Stimulated activated CD8-positive, alpha-beta memory T cell treated with anti-CD3 and anti-CD28 coated beads, Interleukin-12 subunit alpha, Interleukin-12 subunit beta, amount 100 ng/mL, for 24 hours (primary cell): ENCODE data around the gene RASA4B.
"Not testable (repeated sequence)": the region's sequence is repeated elsewhere in the genome, so short reads cannot be mapped to it uniquely, and the experiment has no call there.

Experiments used
- DNase-seq: peaks from one replicate; pipeline ENCODE4 v3.0.0-alpha.2; 2020; ENCODE audit errors: extremely low read depth

The RASA4B gene

DNA sequence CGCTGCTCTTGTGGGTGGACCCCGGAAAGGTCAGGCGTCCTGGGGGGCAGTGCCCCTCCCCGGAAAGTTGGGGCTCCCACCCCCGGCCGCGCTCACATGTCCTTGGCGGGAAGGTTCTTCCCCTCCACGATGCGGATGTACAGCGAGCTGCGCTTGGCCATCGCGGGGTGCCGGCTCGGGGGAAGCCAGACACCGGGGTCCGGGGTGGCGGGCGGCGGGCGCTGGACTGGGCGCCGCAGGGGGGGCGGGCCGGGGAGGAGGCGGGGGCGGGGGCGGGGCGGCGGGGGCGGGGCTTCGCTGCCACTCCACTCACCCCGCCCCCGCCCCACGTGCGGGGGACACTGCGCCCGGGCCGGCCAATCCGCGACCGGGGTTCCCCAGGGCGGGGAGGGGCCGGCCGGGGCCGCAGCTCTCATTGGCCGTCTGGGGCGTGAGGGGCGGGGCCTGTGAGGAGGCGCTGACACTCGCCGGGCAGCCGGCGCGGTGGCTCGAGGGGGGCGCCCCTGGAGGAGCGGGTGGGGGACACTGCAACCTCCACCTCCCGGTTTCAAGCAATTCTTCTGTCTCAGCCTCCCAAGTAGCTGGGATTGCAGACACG lies at the start of gene RASA4B:
Gene RASA4B (minus strand): TSS at position 228 of the 598 bp plus-strand sequence. CDS start 67 bp downstream, at position 161.
- DNase-seq = not testable (repeated sequence)

GRCh38 chr7:102550808-102551422 lies 33.3 kb upstream of the RASA4B start, which contains the start of gene SPDYE2:
Gene SPDYE2, plus strand, starts transcription at chr7:102551226. Its CDS starts 2,030 bp downstream, at chr7:102553256.
- DNase-seq = not testable (repeated sequence)

DNA sequence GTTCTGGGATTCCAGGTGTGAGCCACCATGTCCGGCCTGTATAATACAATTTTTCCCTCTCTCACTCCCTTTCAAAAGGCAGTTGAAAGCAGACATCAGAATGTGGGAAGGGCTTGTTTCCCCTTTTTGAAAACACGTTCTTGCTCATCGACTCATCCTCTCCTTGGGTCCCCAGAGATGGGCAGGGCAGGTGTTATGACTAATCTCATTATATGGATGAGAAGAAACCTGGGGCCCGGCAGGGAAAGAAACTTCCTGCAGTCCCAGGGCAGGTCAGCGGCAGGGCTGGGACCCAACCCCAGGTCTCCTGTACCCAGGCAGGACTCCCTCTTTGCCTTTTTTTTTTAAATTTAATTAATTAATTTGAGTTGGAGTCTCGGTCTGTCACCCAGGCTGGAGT lies 28.8 kb upstream of the RASA4B start:
- DNase-seq = not testable (repeated sequence)

DNA sequence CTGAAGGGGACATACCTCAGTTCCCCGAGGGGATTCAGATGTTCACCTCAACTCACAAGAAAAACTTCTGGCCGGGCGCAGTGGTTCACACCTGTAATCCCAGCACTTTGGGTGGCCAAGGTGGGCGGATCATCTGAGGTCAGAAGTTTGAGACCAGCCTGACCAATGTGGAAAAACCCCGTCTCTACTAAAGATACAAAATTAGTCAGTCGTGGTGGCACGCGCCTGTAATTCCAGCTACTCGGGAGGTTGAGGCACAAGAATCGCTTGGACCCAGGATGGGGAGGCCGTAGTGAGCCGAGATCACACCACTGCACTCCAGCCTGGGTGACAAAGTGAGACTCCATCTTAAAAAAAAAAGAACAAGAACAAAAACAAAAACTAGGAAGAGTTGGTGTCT lies 27.7 kb upstream of the RASA4B start:
- not testable (repeated sequence) for DNase-seq

- DNase-seq = not testable (repeated sequence)
These were observed 26.8 kb upstream of the RASA4B start for GRCh38 chr7:102544372-102544771.

DNA sequence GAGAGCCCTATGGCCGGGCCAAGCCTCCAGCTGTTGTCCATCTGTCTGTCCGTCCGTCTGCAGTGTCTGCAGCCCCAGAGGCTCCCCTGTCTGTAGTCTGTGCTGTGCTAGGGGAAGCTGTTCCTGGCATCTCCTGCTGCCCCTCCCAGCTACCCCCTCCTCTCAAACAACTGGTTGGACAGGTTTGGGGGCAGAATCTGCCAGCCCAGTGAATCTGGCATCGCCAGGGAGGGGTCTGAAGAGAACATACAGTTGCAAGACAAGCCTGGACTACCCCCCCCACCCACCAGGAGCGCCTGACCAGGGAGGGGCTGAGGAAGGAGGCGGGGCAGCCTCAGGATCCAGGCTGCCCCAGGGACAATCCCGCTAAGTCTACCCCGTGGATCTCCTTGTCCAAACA lies 26.0 kb upstream of the RASA4B start, which contains the start of gene UPK3BL2:
Gene UPK3BL2 (minus strand): TSS at position 101 of the 400 bp plus-strand sequence. CDS start 60 bp downstream, at position 41.
- not testable (repeated sequence) for DNase-seq

GRCh38 chr7:102542771-102543170 lies 25.2 kb upstream of the RASA4B start:
- DNase-seq = not testable (repeated sequence)

DNA sequence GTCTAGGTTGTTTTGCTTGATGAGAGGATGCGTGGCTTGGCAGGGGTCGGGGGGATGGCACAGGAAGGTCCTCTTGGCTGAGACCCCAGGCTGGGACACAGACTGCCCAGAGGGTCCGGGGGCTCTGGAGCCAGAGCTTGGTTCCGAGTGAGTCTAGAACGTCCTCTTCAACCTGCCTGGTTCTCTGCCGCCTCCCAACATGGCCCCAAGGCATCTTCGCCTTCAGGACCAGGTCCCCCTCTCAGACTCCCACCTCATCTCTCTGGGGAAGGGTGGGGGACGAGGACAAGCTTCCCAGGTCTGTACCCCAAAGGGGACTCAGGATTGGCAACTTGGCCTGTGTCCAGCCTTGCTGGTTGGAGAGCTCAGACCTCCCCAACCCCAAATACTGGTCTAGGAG lies 24.5 kb upstream of the RASA4B start:
- DNase-seq = not testable (repeated sequence)

GRCh38 chr7:102540604-102541003 lies 23.0 kb upstream of the RASA4B start:
- DNase-seq = not testable (repeated sequence)

DNA sequence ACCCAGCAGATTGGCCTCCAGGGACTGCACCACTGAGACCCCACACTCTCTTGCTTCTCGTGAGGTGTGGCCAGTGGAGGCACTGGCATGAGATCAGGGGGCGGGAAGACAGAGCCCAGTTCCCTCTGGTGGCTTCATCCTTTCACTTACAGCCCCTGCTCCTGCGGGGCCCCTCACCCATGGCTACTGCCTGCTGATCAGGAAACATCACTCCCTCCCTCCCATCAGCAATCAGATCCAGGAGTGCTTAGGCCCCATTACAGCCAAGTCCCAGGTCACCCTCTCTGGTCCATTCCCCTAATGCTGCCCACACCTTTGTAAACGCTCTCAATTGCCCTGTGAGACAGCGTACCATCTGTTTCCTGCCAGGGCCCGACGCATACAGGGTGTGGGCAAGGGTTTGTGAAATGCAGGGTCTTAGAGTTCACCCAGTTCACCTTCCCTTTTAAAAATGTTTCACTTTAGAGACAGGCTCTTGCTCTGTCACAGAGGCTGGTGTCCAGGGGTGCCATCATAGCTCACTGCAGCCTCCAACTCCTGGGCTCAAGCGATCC lies 17.6 kb upstream of the RASA4B start:
- DNase-seq = not testable (repeated sequence)

DNA sequence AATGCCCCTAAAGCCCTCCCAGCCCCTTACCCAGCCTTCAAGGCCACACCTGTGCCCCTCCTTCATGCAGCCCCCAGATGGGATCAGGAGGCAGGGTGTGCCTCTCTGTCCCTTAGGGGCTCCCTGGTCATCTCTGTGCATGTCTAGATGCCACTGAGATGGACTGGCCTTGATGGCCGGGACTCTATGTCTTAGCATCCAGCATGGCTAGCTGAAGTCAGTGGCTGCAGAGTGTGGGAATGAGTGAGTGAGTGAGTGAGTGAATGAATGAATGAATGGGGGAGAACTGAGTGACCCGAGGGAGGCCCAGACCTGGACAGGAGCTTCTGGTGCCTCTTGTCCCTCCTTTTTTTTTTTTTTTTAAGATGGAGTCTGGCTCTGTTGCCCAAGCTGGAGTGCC lies 14.6 kb upstream of the RASA4B start:
- not testable (repeated sequence) for DNase-seq

DNA sequence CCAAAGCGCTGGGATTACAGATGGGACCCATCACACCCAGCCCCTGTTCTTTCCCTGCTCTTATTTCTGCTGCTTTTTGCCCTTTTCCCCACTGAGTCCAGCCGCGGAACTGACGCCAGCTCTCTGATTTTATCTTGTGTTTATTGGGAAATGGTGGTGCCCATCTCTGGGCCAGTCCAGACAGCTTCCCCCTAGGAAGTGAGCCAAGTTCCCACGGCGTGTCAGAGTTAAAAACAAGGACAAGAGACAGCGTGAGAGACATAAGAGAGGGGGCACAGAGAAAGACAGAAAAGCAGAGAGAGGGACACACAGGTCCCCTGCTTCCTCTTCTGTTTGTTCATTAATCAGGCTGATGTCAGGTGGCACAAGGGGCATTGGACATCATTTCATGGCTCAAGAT lies 14.0 kb upstream of the RASA4B start:
- DNase-seq = not testable (repeated sequence)

GRCh38 chr7:102527822-102528793 lies 10.5 kb upstream of the RASA4B start:
- not testable (repeated sequence) for DNase-seq

DNA sequence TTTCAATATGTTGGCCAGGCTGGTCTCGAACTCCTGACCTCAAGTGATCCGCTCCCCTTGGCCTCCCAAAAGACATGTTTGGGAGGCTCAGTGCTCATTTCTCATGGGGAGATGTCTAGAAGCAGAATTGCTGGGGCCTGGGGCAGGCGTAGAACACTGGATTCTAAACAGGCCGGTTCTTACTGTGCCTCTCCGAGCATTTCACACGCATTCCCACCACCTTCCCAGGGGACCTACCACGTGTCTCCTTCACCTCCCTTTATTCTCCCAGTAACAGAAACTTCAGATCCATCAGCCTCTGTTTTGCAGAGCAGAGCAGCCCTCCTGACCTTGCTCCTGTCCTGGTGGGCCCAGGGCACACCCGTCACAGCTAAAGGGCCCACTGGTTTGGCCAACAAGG lies 9.6 kb upstream of the RASA4B start:
- DNase-seq = not testable (repeated sequence)

DNA sequence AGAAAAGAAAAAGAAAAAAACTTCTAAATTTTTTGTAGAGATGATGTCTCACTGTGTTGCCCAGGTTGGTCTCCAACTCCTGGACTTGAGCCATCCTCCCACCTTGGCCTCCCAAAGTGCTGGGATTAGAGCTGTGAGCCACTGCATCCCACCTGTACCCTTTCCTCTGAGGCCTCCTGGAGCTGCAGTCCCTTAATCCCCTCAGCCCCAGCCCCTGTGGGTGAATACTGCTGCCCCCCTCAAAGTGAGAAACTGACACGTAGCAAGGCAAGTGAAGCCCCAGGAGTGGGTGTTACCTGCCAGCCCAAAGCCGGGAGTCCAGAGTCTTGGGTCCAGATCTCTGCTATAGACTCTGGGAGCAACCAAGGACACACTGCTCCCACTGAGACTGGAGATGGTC lies 7.2 kb upstream of the RASA4B start:
- not testable (repeated sequence) for DNase-seq

DNA sequence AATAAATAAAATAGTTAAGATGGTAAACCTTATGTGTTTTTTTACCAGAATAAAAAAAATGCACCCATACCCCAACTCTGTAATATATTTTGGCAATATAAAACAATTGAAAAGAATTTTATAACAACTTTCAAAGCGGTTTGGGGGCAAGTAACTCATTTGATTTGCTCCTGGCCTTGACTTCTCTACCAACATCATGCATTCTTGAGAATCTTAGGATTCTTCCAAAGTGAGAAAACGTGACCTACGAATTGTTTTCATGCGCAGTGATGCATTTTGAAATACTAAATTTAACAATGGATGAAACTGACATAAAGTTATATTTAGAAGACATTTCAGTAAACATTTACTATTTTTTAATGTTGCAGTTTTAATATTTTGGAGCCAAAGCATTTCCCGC lies 3.2 kb upstream of the RASA4B start:
- DNase-seq = not testable (repeated sequence)

DNA sequence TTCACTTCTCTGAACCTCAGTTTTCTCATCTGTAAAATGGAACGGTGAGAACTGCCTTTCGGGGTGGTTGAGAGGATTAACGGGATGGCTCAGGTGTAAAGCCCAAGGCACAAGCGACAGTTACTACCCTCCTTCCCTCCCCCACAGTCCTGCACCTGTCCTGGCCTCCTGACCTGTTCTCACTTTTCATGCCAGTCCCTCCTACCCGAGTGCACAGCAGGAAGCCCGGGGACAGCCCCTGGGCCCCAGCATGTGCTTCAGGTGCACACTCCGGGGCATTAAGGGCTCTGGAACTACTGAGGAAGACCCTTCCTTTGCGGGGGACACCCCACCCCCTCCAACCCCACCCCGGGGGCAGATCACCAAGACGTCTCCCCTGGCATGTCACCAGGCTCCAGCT lies 626 bp downstream of the RASA4B start:
- not testable (repeated sequence) for DNase-seq

GRCh38 chr7:102515889-102516288 lies 1.7 kb downstream of the RASA4B start:
- not testable (repeated sequence) for DNase-seq

DNA sequence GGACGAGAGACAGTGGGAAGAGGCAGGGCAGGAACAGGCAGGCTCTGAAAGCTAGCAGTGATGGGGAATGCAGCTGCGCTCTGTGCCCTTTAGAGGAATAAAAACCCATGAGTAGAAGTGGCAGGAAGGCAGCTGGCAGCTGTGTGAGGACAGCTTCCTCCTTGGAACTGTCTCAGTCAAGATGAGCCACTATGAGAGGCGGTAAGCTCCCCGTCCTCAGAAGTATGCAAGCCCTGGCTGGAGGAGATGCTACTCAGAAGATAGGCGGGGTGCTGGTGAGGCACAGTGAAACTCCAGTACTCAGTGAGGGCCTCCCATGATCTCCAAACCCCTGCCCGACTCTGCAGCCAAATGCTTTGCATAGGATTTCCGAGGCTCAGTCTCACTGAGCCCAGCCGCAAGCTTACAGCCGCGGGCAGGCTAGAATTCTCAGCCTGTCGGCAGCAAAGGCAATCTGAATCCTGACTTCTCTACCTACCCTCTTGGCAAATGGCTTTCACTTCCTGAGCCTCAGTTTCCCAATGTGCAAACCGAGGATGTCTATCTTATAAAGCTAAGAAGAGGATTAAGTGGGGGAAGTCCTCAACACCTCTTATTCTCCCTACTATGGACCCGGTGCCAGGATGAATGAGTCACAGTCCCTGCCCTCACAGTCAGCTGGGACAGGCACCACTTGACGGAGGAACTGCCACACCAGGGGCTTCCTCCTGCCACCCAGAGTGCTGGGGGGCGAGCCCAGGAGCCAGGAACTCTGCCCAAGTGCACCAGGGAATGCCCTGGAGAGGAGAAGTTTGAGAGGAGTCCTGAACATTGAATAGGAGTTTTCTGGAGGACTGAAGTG lies 2.5 kb downstream of the RASA4B start:
- DNase-seq = not testable (repeated sequence)

- not testable (repeated sequence) for DNase-seq
These were observed 4.8 kb downstream of the RASA4B start for GRCh38 chr7:102512642-102513221.
